HL-60 (cell line): ENCODE results near the gene AGPAT4.

ENCODE experiments used
- GABPA ChIP-seq: IDR thresholded peaks from 2 replicates; pipeline ENCODE4 v1.6.1; 2012; ENCODE audit warnings: low read depth
- POLR2AphosphoS5 ChIP-seq: IDR thresholded peaks from 2 replicates; pipeline ENCODE4 v1.6.1; 2012; ENCODE audit warnings: low read depth
- REST ChIP-seq: IDR thresholded peaks from 2 replicates; pipeline ENCODE4 v1.6.1; 2012; ENCODE audit warnings: low read depth; ENCODE audit not compliant: insufficient replicate concordance
- SPI1 ChIP-seq: IDR thresholded peaks from 2 replicates; pipeline ENCODE4 v1.6.1; 2012; ENCODE audit warnings: low read depth, mild to moderate bottlenecking, borderline replicate concordance
- TF ChIP-seq, protein P1 (sequence below): IDR thresholded peaks from one replicate; pipeline ENCODE4 v1.5.1; 2011; ENCODE audit warnings: low read length, control low read depth, inconsistent platforms; ENCODE audit not compliant: insufficient read depth

DNA sequence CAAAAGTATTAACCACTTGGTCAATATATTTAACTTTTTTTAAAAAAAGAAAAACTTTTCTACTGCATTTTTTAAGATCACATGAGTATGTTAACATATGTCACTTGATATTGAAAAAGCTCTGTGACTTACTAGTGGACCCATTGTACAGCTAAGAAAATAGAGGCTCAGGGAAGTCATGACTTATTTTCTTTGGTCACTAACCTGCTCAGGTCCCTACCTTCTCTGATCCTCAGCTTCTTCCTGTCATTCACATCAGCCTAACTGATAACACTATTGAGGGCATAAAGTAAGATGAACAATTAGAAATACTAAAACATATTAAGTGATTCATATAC lies 19.8 kb downstream of the AGPAT4 start:
- TF ChIP-seq, protein P1, sequence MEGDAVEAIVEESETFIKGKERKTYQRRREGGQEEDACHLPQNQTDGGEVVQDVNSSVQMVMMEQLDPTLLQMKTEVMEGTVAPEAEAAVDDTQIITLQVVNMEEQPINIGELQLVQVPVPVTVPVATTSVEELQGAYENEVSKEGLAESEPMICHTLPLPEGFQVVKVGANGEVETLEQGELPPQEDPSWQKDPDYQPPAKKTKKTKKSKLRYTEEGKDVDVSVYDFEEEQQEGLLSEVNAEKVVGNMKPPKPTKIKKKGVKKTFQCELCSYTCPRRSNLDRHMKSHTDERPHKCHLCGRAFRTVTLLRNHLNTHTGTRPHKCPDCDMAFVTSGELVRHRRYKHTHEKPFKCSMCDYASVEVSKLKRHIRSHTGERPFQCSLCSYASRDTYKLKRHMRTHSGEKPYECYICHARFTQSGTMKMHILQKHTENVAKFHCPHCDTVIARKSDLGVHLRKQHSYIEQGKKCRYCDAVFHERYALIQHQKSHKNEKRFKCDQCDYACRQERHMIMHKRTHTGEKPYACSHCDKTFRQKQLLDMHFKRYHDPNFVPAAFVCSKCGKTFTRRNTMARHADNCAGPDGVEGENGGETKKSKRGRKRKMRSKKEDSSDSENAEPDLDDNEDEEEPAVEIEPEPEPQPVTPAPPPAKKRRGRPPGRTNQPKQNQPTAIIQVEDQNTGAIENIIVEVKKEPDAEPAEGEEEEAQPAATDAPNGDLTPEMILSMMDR, result no peak
- TF ChIP-seq GABPA, result no peak
- TF ChIP-seq POLR2AphosphoS5, result no peak
- no peak for TF ChIP-seq REST
- TF ChIP-seq SPI1, result no peak
